Measurements from ENCODE around the gene MBP.

DNA sequence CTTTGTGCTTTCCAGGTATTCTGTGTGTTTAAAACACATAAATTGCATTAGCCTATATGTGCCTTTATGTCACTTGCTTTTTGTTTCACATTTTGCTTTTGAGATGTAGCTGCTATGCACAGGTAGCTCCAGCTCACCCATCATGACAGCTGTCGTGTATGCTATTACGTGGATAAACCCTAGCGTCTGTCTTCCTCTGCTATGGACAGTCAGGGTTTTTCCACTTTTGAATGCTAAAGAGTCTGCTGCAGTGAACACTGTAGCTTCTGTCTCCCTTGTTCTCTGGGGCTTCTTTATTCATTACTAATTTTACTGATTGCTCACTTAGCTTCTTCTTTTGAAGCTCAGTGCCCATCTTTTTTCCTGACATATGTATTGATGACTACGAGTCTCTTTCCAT, 24.7 kb upstream of the MBP start:
- TF ChIP-seq FOXA1 (IDR thresholded peaks at IDR 0.05): no peak
- no peak for TF ChIP-seq SP1 (IDR thresholded peaks at IDR 0.05)
- TF ChIP-seq, protein P1, sequence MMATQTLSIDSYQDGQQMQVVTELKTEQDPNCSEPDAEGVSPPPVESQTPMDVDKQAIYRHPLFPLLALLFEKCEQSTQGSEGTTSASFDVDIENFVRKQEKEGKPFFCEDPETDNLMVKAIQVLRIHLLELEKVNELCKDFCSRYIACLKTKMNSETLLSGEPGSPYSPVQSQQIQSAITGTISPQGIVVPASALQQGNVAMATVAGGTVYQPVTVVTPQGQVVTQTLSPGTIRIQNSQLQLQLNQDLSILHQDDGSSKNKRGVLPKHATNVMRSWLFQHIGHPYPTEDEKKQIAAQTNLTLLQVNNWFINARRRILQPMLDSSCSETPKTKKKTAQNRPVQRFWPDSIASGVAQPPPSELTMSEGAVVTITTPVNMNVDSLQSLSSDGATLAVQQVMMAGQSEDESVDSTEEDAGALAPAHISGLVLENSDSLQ (IDR thresholded peaks at IDR 0.05): no peak
- no peak for TF ChIP-seq FOXM1 (IDR thresholded peaks at IDR 0.05; ENCODE audit: borderline replicate concordance)
- TF ChIP-seq BHLHE40 (IDR thresholded peaks at IDR 0.05; ENCODE audit: borderline replicate concordance): no peak
